Measurements from ENCODE around the gene CRKL.
"Not testable (repeated sequence)": the region's sequence is repeated elsewhere in the genome, so short reads cannot be mapped to it uniquely, and the experiment has no call there.

Gene CRKL

GRCh38 chr22:20887375-20887774, 29.8 kb upstream of the CRKL start:
- no peak for DNase-seq (ENCODE audit: low read depth)
- no peak for TF ChIP-seq CTCF (IDR thresholded peaks at IDR 0.05; ENCODE audit: insufficient read depth, low read depth, low read length, missing control alignments)
- no peak overlapping the region for H3K4me3 ChIP-seq (ENCODE audit: low read depth, low read length)

- no peak for DNase-seq (ENCODE audit: low read depth)
- H3K4me3 ChIP-seq (ENCODE audit: low read depth, low read length), result no peak overlapping the region
- no peak for TF ChIP-seq CTCF (IDR thresholded peaks at IDR 0.05; ENCODE audit: insufficient read depth, low read depth, low read length, missing control alignments)
Measured at GRCh38 chr22:20889025-20889704, 28.0 kb upstream of the CRKL start.

GRCh38 chr22:20889904-20890540, 27.2 kb upstream of the CRKL start:
- no peak for TF ChIP-seq CTCF (IDR thresholded peaks at IDR 0.05; ENCODE audit: insufficient read depth, low read depth, low read length, missing control alignments)
- no peak for DNase-seq (ENCODE audit: low read depth)
- H3K4me3 ChIP-seq (ENCODE audit: low read depth, low read length), result no peak overlapping the region

DNA sequence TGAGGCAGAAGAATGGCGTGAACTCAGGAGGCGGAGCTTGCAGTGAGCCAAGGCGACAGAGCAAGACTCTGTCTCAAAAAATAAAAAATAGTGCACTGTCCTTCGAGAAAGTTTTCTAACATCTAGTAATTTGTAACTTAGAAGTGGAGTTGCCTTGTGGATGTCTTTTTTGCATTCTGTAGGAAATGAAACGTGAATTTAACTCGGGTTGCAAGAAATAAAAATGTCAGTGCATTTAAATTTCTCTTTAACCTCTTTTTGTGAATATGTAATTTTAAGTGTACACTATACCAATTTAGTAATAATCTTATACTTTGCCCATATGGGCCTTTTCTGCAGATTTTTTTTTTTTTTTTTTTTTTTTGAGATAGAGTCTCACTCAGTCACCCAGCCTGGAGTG, 26.2 kb upstream of the CRKL start:
- no peak for TF ChIP-seq CTCF (IDR thresholded peaks at IDR 0.05; ENCODE audit: insufficient read depth, low read depth, low read length, missing control alignments)
- no peak for DNase-seq (ENCODE audit: low read depth)

DNA sequence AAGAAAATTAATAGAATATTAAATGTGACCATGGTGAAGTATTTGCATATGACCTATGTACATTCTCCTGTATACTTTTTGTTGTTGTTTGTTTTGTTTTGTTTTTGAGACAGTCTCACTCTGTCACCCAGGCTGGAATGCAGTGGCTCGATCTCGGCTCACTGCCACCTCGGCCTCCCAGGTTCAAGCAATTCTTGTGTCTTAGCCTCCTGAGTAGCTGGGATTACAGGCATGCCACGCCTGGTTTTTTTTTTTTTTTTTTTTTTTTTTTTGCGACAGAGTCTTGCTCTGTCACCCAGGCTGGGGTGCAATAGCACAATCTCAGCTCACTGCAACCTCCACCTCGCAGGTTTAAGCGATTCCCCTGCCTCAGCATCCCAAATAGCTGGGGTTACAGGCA, 19.5 kb upstream of the CRKL start:
- not testable (repeated sequence) for H3K4me3 ChIP-seq (ENCODE audit: low read depth, low read length); DNase-seq (ENCODE audit: low read depth)

More for the DNA sequence above, 26.2 kb upstream of the CRKL start:
- H3K4me3 ChIP-seq (ENCODE audit: low read depth, low read length), result no peak overlapping the region

DNA sequence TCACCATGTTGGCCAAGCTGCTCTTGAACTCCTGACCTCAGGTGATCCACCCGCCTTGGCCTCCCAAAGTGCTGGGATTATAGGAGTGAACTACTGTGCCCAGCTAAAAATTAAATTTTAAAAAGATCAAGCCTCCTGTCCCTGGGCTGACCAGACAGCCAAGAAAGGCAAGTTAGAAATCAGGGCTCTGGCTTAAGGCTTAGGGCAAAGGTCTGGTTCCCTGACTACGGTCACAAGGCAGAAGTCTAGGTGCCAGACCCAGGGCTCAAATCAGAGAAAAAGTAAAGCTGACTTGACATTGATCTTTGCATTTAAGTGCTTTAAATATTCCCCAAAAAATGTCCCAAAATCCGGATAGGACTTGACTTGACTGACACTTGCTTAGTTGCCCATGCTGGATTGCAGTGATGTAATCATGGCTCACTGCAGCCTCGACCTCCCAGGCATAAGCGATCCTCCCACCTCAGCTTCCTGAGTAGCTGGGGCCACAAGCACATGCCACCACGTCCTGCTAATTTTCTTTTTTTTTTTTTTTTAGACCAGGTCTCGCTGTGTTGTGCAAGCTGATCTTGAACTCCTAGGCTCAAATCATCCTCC, 17.3 kb upstream of the CRKL start:
- no peak for DNase-seq (ENCODE audit: low read depth)
- no peak overlapping the region for H3K4me3 ChIP-seq (ENCODE audit: low read depth, low read length)
- no peak for TF ChIP-seq CTCF (IDR thresholded peaks at IDR 0.05; ENCODE audit: insufficient read depth, low read depth, low read length, missing control alignments)

GRCh38 chr22:20901093-20902033, 15.8 kb upstream of the CRKL start:
- not testable (repeated sequence) for H3K4me3 ChIP-seq (ENCODE audit: low read depth, low read length); DNase-seq (ENCODE audit: low read depth)
